K562 (cell line): Measurements from ENCODE around the gene HIF1A. TPM values are rescaled to one million over a fixed set of nuclear protein-coding genes. Genes with fewer than 3 reads are reported as not detected.

Source experiments
- GTF2F1 ChIP-seq: IDR thresholded peaks from 2 replicates; pipeline ENCODE4 v1.6.1; 2011; ENCODE audit warnings: low read depth, low read length, improper control_type of control experiment
- HIVEP1 ChIP-seq: fragments of 250-450 bp; sonication (Bioruptor Pico); IDR thresholded peaks from 2 replicates; pipeline ENCODE4 v1.4.0; 2020; ENCODE audit warnings: mild to moderate bottlenecking
- HNRNPLL ChIP-seq: fragments of 200-400 bp; formaldehyde crosslinking; IDR thresholded peaks from 2 replicates; pipeline ENCODE4 v1.6.1; 2017; ENCODE audit warnings: low read length, low read depth, mild to moderate bottlenecking; ENCODE audit not compliant: poor library complexity, severe bottlenecking
- JUND ChIP-seq, 2 experiments: IDR thresholded peaks; 2 replicates in 1 of 2; 3 replicates in 1 of 2; pipeline ENCODE4 v1.6.1; 2011; ENCODE audit warnings: borderline replicate concordance in 2 of 2, low read depth in 2 of 2, low read length in 2 of 2, improper control_type of control experiment in 1 of 2, missing biosample characterization in 1 of 2, missing genetic modification characterization in 1 of 2, missing genetic modification reagents in 1 of 2
- L3MBTL2 ChIP-seq: fragments of 450-650 bp; IDR thresholded peaks from 2 replicates; pipeline ENCODE4 v1.6.1; 2016; ENCODE audit warnings: mild to moderate bottlenecking, moderate library complexity
- MAX ChIP-seq: sonication (generic); formaldehyde crosslinking; IDR thresholded peaks from 2 replicates; pipeline ENCODE4 v1.9.0; 2022; ENCODE audit warnings: mild to moderate bottlenecking, missing genetic modification reagents
- MEF2D ChIP-seq: conservative IDR thresholded peaks from 2 replicates; pipeline ENCODE4 v1.6.1; 2016; ENCODE audit warnings: low read depth, missing genetic modification characterization, missing compliant biosample characterization
- MTA3 ChIP-seq: fragments of 450-650 bp; formaldehyde crosslinking; IDR thresholded peaks from 2 replicates; pipeline ENCODE4 v1.6.1; 2017; ENCODE audit warnings: mild to moderate bottlenecking, borderline replicate concordance
- NCOA1 ChIP-seq: fragments of 450-650 bp; IDR thresholded peaks from 2 replicates; pipeline ENCODE4 v1.6.1; 2016; ENCODE audit warnings: low read depth
- NRF1 ChIP-seq, 2 experiments: fragments of 450-650 bp; IDR thresholded peaks in 1 of 2; conservative IDR thresholded peaks in 1 of 2; 2 replicates each; pipeline ENCODE4 v1.6.1; 2014; ENCODE audit warnings: mild to moderate bottlenecking in 2 of 2
- POLR2H ChIP-seq: IDR thresholded peaks from 2 replicates; pipeline ENCODE4 v1.6.1; 2016; ENCODE audit warnings: missing genetic modification characterization, low read depth, mild to moderate bottlenecking, control low read depth, missing compliant biosample characterization, moderate library complexity
- SRF ChIP-seq, 2 experiments: fragments of 250-450, 450-650 bp in 1 of 2; sonication (Bioruptor Pico) in 1 of 2; sonication (generic) in 1 of 2; formaldehyde crosslinking; IDR thresholded peaks; 2 replicates each; pipeline versions ENCODE4 v1.5.0 to v1.5.1; 2020 to 2022; ENCODE audit warnings: mild to moderate bottlenecking in 1 of 2, missing genetic modification reagents in 1 of 2
- STAT5B ChIP-seq: fragments of 250-450 bp; sonication (Bioruptor Pico); IDR thresholded peaks from 2 replicates; pipeline ENCODE4 v1.8.0; 2021; ENCODE audit warnings: mild to moderate bottlenecking, inconsistent platforms
- TAF15 ChIP-seq: fragments of 200-400 bp; formaldehyde crosslinking; IDR thresholded peaks from 2 replicates; pipeline ENCODE4 v1.6.1; 2017; ENCODE audit warnings: mild to moderate bottlenecking, low read depth, low read length, moderate library complexity
- TEAD1 ChIP-seq, 2 experiments: fragments of 450-650 bp in 1 of 2; sonication (generic) in 1 of 2; formaldehyde crosslinking; IDR thresholded peaks; 2 replicates each; pipeline versions ENCODE4 v1.4.0 to v1.8.0; 2020 to 2022; ENCODE audit warnings: mild to moderate bottlenecking in 2 of 2, missing genetic modification reagents in 1 of 2
- TEAD2 ChIP-seq: fragments of 450-650 bp; IDR thresholded peaks from 2 replicates; pipeline ENCODE4 v1.6.1; 2016; ENCODE audit warnings: missing genetic modification characterization, control low read depth, missing compliant biosample characterization
- TRIM28 ChIP-seq: fragments of 450-650 bp; IDR thresholded peaks from 2 replicates; pipeline ENCODE4 v1.6.1; 2017
- YY1 ChIP-seq, 3 experiments: IDR thresholded peaks; 2 replicates each; pipeline ENCODE4 v1.6.1; 2011; ENCODE audit warnings: low read length in 2 of 3, mild to moderate bottlenecking in 2 of 3, moderate library complexity in 2 of 3, borderline replicate concordance in 1 of 3, control low read depth in 1 of 3, low read depth in 1 of 3; ENCODE audit not compliant: insufficient read depth in 3 of 3, insufficient replicate concordance in 2 of 3, control insufficient read depth in 1 of 3, insufficient read length in 1 of 3; ENCODE audit errors: extremely low read depth in 1 of 3
- ZNF23 ChIP-seq: fragments of 250-450 bp; sonication (Bioruptor Pico); IDR thresholded peaks from 2 replicates; pipeline ENCODE4 v1.4.0; 2020; ENCODE audit warnings: mild to moderate bottlenecking
- ZNF3 ChIP-seq: fragments of 250-450 bp; sonication (Bioruptor Pico); IDR thresholded peaks from 2 replicates; pipeline ENCODE4 v1.5.0; 2021; ENCODE audit warnings: mild to moderate bottlenecking, moderate library complexity
- ZNF589 ChIP-seq: fragments of 200-800 bp; sonication (Bioruptor generic); IDR thresholded peaks from 2 replicates; pipeline ENCODE4 v1.6.1; 2016; ENCODE audit warnings: low read depth, missing genetic modification characterization, missing compliant biosample characterization
- ZNF766 ChIP-seq: fragments of 200-800 bp; sonication (Bioruptor generic); conservative IDR thresholded peaks from 2 replicates; pipeline ENCODE4 v1.6.1; 2016; ENCODE audit warnings: missing genetic modification characterization, missing compliant biosample characterization
- polyA plus RNA-seq, 8 experiments: library from polyadenylated mRNA; depleted of rRNA in 4 of 8; stranded (reverse) in 5 of 8; unstranded in 3 of 8; fragments of >200 nt; fragmentation: Nextera tagmentation in 2 of 8; fragmentation: Illumina TruSeq in 1 of 8; extraction: Ambion mirVana in 2 of 8; extraction: Trizol in 1 of 8; gene quantifications; 2 replicates each; pipeline versions ENCODE4 v1.2.1 to v1.2.3, GENCODE V29; 2011 to 2014; ENCODE audit warnings: inconsistent platforms in 1 of 8, missing spikeins in 1 of 8
- total RNA-seq, 7 experiments: library from RNA; depleted of rRNA in 6 of 7; stranded (reverse); fragments of >200 nt in 6 of 7; fragmentation: Illumina TruSeq in 2 of 7; extraction: Trizol in 2 of 7; gene quantifications; 2 replicates each; pipeline versions ENCODE4 v1.2.1 to v1.2.3, GENCODE V29; 2011 to 2021; ENCODE audit warnings: low replicate concordance in 1 of 7
- TF ChIP-seq, protein P1 (sequence below): fragments of 250-450 bp; sonication (Bioruptor Pico); IDR thresholded peaks from 2 replicates; pipeline ENCODE4 v1.4.0; 2020; ENCODE audit warnings: mild to moderate bottlenecking, moderate library complexity, borderline replicate concordance

HIF1A gene
- total and polyA plus RNA-seq, 9 of the 15 experiments (the other 6 are each of a cell fraction or from before 2014, with no cell fraction given) = 5.9 to 35.3 (median 24.2) TPM

DNA sequence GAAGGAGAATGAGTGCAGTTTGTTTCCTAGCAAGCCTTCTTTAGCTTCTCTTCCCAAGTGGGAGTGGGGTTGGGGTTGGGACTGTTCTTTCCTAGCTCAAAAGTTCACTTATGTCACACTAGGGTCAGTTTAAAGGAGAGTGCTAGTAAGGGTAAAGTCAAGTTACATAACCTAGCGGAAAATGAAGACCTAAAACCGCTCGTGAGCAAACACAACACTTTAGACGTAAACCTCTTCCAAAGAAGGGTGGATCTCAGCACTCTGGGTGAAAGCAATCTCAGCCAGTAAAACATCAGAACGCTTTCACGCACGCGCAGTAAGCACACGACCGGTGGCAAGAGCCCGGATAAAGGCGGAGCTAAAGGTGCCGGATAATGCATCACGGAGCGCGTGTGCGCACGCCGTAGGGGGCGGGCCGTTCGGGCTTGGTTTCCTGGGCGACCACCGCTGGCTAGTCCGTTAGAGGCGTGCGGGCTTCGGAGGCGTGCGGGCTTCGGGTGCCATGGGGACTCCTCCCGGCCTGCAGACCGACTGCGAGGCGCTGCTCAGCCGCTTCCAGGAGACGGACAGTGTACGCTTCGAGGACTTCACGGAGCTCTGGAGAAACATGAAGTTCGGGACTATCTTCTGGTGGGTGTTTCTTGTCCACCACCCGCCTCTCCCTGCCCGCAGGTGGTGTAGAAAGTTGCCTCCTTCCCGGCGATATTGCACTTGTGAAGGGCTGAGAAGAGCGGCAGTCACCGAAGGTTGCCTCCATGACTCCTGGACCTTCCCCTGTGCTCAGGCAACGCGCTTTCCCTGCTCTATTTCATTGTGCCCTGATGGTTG is 66.9 kb downstream of the HIF1A start, which contains the start of gene SNAPC1 (continued):
- TF ChIP-seq L3MBTL2 (peak; percentile 62; the same call in 1 of the 2 replicates), TRIM28 (peak; percentile 53; the same call in 1 of the 2 replicates), TEAD1 (CRISPR knock-in tag; IDR thresholded peaks at IDR 0.05) (no peak), MEF2D (no peak), ZNF766 (CRISPR knock-in tag) (0 out of 2 replicates have a peak, but pooled peaks have one; percentile 46), MTA3 (no peak), TAF15 (no peak), POLR2H (peak; percentile 59), MAX (peak; percentile 76), STAT5B (CRISPR knock-in tag) (no peak), YY1 (IDR thresholded peaks at IDR 0.05; ENCODE audit: borderline replicate concordance in 1 of 3, control insufficient read depth in 1 of 3, extremely low read depth in 1 of 3, insufficient read depth in 3 of 3, insufficient read length in 1 of 3, insufficient replicate concordance in 2 of 3, low read depth in 1 of 3, low read length in 2 of 3) (peak in 2 of 3 experiments; percentile 40 to 57), HIVEP1 (no peak), HNRNPLL (peak; percentile 82), ZNF23 (CRISPR knock-in tag) (no peak), NRF1 (conservative IDR thresholded peaks at IDR 0.05 in 1 of 2, IDR thresholded peaks at IDR 0.05 in 1 of 2) (peak; percentile 92 to 93), GTF2F1 (no peak), JUND (IDR thresholded peaks at IDR 0.05; ENCODE audit: borderline replicate concordance, low read depth, low read length) (no peak), JUND (tag; IDR thresholded peaks at IDR 0.05; ENCODE audit: borderline replicate concordance, low read depth, low read length) (no peak; the same call in 2 of the 3 replicates), ZNF3 (no peak), SRF (CRISPR knock-in tag; IDR thresholded peaks at IDR 0.05) (no peak), NCOA1 (no peak), TEAD2 (tag) (no peak), ZNF589 (CRISPR knock-in tag) (no peak)
- TF ChIP-seq, protein P1, sequence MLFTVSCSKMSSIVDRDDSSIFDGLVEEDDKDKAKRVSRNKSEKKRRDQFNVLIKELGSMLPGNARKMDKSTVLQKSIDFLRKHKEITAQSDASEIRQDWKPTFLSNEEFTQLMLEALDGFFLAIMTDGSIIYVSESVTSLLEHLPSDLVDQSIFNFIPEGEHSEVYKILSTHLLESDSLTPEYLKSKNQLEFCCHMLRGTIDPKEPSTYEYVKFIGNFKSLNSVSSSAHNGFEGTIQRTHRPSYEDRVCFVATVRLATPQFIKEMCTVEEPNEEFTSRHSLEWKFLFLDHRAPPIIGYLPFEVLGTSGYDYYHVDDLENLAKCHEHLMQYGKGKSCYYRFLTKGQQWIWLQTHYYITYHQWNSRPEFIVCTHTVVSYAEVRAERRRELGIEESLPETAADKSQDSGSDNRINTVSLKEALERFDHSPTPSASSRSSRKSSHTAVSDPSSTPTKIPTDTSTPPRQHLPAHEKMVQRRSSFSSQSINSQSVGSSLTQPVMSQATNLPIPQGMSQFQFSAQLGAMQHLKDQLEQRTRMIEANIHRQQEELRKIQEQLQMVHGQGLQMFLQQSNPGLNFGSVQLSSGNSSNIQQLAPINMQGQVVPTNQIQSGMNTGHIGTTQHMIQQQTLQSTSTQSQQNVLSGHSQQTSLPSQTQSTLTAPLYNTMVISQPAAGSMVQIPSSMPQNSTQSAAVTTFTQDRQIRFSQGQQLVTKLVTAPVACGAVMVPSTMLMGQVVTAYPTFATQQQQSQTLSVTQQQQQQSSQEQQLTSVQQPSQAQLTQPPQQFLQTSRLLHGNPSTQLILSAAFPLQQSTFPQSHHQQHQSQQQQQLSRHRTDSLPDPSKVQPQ (CRISPR knock-in tag) = no peak
